T-helper 1 cell (primary cell): ENCODE results near the gene ZHX3.

Experiments
- DNase-seq, 5 donors: peaks; one replicate each; pipeline ENCODE4 v3.0.0-alpha.2; 2012 to 2020

The ZHX3 gene

GRCh38 chr20:41355192-41355591 is 37.7 kb upstream of the ZHX3 start:
- DNase-seq: no peak

DNA sequence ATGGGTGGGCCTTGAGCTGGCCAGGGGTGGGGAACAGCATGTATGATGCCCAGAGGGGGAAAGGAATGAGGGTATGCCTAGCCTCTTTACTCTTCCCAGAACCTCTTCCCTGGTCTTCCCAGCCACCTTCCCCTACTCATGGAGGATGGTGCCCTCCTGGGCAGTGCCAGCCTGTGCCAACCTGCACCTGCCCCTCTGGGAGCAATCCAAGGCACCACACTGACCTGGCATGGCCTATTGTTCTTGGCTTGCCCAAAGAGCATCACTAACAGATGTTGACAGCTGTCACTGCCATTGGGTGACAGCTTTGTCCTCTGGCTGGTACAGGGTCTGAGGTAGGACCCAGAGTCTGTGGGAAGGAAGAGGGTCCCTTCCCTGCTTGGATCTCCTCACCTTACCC is 36.0 kb upstream of the ZHX3 start:
- no peak for DNase-seq

DNA sequence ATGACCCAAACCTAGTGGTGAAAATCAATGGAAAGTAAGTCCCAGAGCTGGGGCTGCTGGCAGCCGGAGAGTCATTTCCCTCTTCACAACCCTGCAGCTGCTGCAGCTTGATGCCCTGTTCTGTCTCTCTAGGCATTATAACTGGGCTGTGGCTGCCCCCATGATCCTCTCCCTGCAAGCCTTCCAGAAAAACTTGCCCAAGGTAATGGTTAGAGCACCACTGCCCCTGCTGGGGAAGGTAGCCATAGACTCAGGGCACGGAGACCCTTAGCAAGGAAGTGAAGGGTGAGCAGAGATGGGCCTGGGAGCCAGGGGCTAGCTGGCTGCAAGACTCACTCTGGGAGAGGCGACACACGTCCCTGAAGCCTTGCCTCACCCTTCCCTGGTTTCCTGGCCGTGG is 35.1 kb upstream of the ZHX3 start:
- DNase-seq: no peak

GRCh38 chr20:41352106-41352505 is 34.6 kb upstream of the ZHX3 start:
- no peak for DNase-seq

GRCh38 chr20:41350408-41350962 is 33.0 kb upstream of the ZHX3 start:
- no peak for DNase-seq

- DNase-seq: no peak
Observed at GRCh38 chr20:41349943-41350342, 32.4 kb upstream of the ZHX3 start.

DNA sequence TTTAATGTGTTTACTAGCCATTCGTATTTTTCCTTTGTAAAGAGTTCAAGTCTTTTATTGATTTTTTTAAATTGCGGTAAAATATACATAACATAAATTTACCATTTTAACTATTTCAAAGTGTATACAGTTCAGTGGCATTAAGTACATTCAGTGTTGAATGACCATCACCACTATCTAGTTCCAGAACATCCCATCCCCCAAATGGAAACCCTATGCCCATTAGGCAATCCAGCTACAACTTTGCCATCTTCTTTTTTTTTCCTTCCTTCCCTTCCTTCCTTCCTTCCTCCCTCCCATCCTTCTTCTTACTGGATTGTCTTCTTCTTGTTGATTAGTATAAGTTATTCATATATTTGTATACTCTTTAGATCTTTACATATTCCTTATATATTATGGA is 31.7 kb upstream of the ZHX3 start:
- DNase-seq: no peak

DNA sequence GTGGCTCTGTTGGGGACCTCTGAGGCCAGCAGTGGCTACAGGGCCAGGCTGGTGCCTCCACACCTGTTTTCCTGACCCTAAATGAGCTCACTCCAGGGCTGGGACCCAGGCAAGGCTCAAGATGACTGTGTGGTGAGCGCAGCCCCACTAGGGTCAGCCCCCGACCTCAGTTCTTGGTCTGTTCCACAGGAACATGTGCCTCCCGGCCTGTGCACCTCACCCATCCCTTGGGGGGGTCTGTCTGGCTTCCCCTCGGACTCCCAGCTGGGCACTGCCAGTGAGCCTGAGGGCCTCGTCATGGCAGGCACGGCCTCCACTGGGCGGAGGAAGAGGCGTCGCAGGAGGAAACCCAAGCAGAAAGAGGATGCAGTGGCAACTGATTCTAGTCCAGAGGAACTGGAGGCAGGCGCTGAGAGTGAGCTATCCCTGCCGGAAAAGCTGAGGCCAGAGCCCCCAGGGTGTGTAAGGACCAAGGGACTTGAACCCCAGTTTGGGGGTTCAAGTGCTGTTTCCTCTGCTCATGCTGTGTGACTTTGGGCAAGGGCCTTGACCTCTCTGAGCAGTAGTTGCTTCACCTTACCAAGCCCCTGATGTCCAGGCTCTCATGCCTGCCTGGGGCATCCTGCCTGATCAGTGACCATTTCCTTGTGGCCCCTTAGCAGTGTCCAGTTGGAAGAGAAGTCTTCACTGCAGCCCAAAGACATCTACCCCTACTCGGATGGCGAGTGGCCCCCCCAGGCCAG is 31.1 kb upstream of the ZHX3 start:
- no peak for DNase-seq

DNA sequence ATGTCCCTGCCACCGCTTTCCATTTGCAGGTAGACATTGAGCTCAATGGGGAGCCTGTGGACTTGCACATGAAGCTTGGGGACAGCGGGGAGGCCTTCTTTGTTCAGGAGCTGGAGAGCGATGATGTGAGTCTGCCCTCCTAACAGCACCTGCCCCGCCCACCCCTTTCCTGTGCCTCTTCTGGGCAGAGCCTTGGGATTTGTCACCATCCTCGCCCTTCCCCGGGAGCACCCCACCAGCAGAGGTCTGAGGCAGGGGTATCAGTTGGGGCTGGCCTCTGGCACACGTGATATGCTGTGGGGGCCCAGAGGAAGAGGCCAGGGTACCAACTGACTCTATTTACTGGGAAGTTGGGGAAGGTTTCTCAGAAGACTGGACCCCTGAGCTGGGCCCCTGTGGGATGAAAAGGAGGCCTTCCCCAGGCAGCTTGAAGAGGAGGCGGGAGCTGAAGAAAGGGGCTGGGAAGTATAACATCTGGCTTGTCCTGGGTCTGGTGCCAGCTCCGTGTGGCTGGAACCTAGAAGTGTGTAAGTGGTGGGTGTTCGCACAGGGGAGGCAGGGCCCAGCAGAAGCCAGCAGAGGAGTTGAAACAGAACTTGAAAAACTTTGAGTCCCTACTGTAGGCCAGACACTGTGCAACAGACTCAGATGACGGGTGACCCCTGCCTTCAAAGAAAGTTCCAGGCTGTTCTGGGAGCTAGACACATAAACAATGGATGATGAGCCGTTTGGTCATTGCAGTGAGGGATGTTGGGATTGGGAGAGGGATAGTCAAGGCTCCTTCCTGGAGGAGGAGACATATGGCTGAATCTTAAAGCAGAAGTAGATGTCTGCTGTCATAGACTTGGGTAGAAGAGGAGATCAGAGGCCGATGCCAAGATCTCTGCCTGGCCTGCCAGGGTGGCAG is 30.2 kb upstream of the ZHX3 start:
- DNase-seq: no peak

DNA sequence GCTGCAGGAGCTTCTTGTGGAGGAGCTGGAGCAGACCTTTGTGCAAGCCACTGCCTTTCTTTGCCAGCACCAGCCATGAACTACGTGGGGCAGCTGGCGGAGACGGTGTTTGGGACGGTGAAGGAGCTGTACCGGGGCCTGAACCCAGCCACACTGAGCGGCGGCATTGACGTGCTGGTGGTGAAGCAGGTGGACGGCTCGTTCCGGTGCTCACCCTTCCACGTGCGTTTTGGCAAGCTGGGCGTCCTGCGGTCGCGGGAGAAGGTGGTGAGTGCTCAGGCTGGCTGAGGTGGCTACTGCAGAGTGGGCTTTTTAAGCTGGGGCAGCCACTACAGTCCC is 28.2 kb upstream of the ZHX3 start:
- DNase-seq: no peak

DNA sequence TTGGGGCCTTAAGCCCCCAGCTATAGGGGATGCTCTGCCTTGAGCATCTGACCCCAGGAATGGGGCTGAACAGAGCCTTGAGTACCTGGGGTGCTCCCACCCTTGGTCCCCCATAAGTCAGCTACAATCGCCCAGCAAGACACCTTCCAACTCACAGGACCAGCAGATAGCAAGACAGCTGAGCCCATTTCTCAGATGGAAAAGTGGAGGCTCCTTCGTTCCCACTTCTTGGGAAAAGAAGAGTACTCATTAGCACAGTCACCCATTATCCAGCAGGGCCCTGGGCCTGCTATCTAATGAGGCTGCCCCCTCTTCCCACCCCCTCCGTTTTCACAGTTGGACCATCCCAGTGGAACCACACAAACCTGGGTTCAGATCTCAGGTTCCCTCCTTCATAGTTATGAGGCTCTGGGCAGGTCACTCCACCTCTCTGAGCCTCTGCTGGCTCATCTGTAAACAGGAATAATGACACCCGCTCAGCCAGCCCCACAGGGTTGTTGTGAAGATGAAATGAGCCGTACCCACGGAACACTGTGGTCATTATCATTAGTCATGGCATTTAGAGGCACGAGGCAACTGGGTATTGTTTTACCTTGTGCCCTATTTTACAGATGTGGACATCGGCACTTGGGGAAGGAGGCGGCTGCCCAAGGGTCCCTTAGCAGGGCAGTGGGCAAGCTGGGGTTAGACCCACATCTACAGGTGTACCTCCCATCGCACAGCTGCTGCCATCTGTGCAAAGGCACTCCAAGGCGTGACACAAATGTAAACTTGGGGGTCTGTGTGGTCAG is 27.6 kb upstream of the ZHX3 start:
- DNase-seq: no peak

DNA sequence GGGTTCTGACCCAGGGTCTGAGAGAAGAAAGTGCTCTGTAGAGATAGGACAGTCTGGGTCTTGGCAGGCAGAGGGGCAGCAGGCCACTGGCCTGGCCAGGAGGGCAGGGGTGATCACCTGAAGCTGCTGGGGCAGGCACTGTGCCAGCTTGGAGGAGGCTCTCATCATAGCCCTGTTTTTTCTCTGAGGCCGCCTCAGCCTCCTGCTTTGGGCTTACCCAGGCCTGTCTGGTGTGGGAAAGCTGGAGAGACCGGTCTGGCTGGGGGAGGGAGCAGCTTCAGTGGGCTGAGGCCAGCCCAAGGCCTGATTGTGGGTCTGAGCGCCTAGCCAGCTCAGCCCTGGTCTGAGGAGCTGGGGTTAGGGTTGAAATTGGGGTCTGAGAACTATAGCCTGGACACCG is 26.9 kb upstream of the ZHX3 start:
- no peak for DNase-seq

DNA sequence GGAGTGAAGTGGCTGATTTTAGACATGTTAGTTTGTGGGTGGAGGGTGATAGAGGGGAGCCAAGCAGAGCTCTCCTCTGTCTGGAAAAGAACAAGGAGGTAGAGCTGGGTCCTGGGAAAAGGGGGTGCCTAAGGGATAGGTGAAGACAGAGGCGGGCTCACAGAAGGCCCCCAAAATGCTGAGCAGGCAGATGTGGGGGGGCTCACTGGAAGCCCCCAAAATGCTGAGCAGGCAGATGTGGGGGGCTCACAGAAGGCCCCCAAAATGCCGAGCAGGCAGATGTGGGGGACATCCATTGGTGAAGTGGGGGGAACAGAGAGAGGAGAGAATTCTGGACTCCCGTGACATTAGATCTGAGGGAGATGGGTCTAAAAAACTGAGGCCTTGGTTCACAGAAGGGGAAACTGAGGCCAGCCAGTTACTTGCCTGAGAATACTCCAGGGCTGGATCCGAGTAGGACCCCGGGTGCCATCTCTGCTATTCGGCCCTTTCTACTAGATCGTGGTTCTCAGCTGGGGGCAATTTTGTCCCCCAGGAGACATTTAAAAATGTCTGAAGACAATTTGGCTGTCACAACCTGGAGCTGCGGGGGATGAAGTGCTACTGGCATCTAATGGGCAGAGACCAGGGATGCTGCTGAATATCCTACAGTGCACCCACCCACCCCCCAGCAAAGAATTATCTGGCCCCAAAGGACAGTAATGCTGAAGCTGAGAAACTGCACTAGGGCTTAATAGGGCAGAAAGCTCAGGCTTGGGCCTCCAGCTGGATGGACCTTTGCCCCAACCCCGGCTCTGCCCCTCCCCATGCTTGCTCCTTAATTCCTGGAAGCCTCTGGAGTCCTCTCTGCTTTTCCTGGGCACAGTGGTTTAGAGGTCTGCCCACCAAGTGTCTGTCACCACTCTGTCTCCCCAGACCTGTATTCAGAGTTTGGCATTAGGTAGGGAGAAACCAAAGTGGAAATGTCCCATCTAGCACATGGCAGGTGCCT is 25.2 kb upstream of the ZHX3 start:
- no peak for DNase-seq

- DNase-seq: peak; percentile 32 to 52 (median 46)
Observed at GRCh38 chr20:41340327-41341055, 23.0 kb upstream of the ZHX3 start, which contains the start of gene LPIN3. Gene LPIN3, plus strand, starts transcription at chr20:41340821. Its CDS starts 4,983 bp downstream, at chr20:41345804.

DNA sequence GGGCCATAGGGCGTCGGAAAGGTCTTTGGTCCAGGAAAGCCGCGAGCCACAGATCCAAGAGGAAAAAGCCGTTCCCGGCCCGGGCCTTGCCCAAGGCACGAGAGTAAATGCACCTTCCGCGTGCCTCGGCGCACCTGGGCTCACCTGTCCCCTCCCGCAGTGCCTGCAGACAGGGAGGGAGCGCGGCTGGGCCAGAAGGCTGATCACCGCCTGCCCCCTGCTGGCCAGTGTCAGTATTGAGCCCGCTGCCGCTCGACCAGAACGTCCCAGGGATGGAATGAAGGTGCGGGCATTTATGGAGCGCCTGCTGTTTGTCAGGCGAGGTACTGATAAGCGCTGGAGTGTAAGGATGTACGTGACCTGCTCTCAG is 22.4 kb upstream of the ZHX3 start:
- peak; percentile 67 to 81 (median 74) for DNase-seq

DNA sequence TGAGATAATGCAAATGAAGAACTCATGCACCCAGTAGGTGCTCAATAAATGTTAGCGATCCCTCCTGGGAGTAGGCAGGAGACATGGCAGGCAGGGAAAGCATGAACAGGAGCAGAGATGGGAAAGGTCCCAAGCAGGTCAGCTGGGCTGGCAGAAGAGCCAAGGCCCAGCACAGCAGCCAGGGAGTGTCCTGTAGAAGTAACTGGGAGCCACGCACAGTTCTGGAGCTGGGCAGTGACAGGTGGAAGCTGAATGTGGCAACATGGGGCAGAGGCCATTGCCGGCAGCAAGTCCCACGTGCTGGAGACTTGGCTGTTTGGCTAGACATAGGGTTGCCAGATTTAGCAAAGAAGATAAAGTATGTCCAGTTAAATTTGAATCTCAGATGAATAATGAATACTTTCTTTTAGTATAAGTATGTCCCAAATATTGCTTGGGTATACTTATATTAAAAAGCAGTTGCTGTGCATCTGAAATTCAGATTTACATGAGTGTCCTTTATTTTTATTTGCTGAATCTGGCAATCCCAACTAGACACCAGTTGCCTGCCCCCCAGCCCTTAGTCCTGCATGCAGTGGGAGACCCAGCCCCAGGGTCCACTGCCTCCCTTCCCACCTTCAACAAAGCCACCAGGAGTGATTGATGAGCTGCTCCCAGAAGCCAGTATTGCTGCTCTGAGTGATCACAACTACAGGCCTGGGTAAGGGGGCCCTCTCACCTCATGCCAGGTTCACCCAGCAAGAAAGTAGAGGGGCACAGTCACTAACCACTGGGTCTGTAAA is 19.4 kb upstream of the ZHX3 start:
- no peak for DNase-seq

DNA sequence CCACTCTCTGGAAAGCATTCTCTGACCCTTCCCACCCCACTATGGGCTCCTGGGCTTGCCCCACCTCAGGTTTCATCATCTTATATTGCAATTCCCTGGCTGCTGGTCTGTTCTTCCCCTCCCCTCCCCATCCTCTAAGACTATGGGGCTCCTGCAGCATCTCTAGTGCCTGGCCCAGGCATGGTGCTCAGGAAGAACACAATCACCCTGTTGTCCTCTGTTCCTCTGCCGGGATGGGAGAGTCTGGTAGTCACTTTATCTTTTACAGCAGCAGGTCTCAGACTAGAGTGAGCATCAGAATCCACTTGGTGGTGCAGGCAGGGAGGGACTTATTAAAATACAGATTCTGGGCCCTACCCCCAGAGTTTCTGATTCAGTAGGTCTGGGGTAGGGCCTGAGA is 18.1 kb upstream of the ZHX3 start:
- no peak for DNase-seq

DNA sequence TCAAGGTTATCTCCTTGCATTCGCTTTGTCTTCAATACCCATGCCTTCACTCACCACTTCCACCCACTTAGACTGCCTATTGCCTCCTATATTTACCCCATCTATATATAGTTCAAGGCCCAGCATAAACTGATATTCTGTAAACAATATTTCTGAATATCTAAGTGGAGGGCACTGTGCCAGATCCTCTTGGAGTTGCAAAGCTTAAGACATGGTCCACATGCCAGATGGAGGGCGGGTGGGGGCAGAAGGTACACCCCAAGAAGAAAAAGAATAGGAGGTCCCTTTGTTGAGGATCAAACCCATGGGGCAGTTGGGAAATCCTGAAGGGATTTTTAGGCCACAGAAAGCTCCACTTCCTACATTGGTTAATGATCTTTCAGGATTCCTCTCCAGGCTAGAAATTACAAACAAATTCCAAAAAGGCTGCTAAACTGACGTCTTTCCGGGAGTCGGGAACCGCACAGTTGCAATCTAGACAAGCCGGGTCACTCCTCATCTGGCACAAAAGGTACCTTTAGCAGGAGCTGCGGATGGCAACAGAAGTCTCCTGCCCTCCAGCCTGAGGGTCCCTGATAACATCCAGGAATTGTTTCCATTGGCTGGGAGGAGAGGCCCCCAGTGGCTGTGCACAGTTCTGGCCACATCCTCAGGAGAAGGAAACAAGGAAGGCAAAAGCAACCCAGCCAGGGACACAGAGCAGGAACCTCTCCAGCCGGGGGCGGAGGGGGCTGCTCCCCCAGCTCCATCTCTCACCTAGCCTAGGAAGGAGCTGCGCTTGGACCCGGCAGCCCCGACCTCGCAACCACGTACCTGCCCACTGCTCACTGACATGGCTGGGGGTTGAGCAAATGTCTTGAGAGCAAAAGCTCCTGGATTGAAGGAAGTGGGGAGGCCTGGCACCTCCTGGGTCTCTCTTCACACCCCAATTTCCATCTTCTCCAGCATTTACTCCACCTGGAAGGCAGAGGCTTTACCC is 17.2 kb upstream of the ZHX3 start:
- DNase-seq: no peak

- no peak for DNase-seq
Observed at GRCh38 chr20:41334036-41334435, 16.5 kb upstream of the ZHX3 start.
